K562 (cell line): Measurements from ENCODE around the gene ZNF438. TPM values are rescaled to one million over a fixed set of nuclear protein-coding genes. Genes with fewer than 3 reads are reported as not detected.

Source experiments
- ATAC-seq: fragments of 200-7000 bp; cut with Tn5 transposase; 3 replicates; pipeline ENCODE4 v1.9.1; 2020; ENCODE audit warnings: moderate library complexity
- BruUV-seq: library from RNA; stranded (reverse); fragments of 400-500 nt; replicated peaks from 2 replicates; lab custom pipeline; 2021; lab: Mats Ljungman, UMichigan
- CTCF ChIA-PET: fragments of 300-600 bp; formaldehyde crosslinking; extraction: SDS; loops from one replicate; lab custom pipeline; 2021; ENCODE audit warnings: low intra/inter-chr PET ratio; lab: Yijun Ruan, JAX
- POLR2A ChIA-PET: fragments of 300-600, 350-650 bp; sonication (Branson Sonifier 250); formaldehyde crosslinking; extraction: SDS; loops from one replicate; lab custom pipeline; 2021; ENCODE audit warnings: antibody characterized with exemption, inconsistent platforms; lab: Yijun Ruan, JAX
- DNase-seq, 4 experiments: peaks; one replicate each; pipeline versions ENCODE4 v3.0.0 to v3.0.0-alpha.2; 2011 to 2018; ENCODE audit warnings: low spot score in 3 of 4, mixed read lengths in 3 of 4; ENCODE audit errors: extremely low read depth in 1 of 4
- FAIRE-seq: peaks from 2 replicates; lab custom pipeline; 2011; peaks lifted over from hg19 to GRCh38; lab: Jason Lieb, UNC
- H2AFZ ChIP-seq: 2 replicates; pipeline ENCODE4 v1.6.0; 2011; ENCODE audit warnings: low read depth, low read length, control low read depth, inconsistent platforms
- H3K27ac ChIP-seq: fragments of 200-600 bp; 3 replicates; pipeline ENCODE4 v1.8.0; 2011; ENCODE audit warnings: low read depth, mild to moderate bottlenecking, control low read depth, inconsistent platforms, low read length, moderate library complexity, mixed read lengths; ENCODE audit errors: extremely low read depth
- H3K27me3 ChIP-seq, 2 experiments: fragments of 300-600 bp in 1 of 2; 2 replicates in 1 of 2; 3 replicates in 1 of 2; pipeline versions ENCODE4 v1.6.0 to v1.8.0; 2011; ENCODE audit warnings: inconsistent platforms in 2 of 2, low read length in 2 of 2, mild to moderate bottlenecking in 1 of 2, mixed read lengths in 1 of 2, moderate library complexity in 1 of 2; ENCODE audit not compliant: control insufficient read depth in 2 of 2, insufficient read depth in 2 of 2
- H3K36me3 ChIP-seq: fragments of 300-600 bp; 3 replicates; pipeline ENCODE4 v1.8.0; 2011; ENCODE audit warnings: mild to moderate bottlenecking, low read length, inconsistent platforms; ENCODE audit not compliant: control insufficient read depth, insufficient read depth
- H3K4me1 ChIP-seq, 2 experiments: fragments of 200-600 bp in 1 of 2; replicated peaks in 1 of 2; 2 replicates in 1 of 2; 3 replicates in 1 of 2; pipeline versions ENCODE4 v1.5.1 to v1.8.0; 2011; ENCODE audit warnings: inconsistent platforms in 2 of 2, low read length in 2 of 2, mild to moderate bottlenecking in 1 of 2, mixed read lengths in 1 of 2, moderate library complexity in 1 of 2; ENCODE audit not compliant: control insufficient read depth in 2 of 2, insufficient read depth in 2 of 2
- H3K4me2 ChIP-seq: 2 replicates; pipeline ENCODE4 v1.6.1; 2011; ENCODE audit warnings: low read length, control low read depth, inconsistent platforms, mixed read lengths; ENCODE audit not compliant: insufficient read depth
- H3K4me3 ChIP-seq: fragments of 200-600 bp; sonication (generic), shearing (Covaris generic); 2 replicates; pipeline ENCODE4 v1.5.1; 2016; ENCODE audit warnings: control low read depth, inconsistent platforms
- H3K79me2 ChIP-seq: fragments of 200-600 bp; 3 replicates; pipeline ENCODE4 v1.8.0; 2011; ENCODE audit warnings: low read length, inconsistent platforms; ENCODE audit not compliant: control insufficient read depth, insufficient read depth
- H3K9ac ChIP-seq, 2 experiments: 2 replicates each; pipeline versions ENCODE4 v1.6.0 to v1.6.1; 2011; ENCODE audit warnings: low read depth in 2 of 2, low read length in 2 of 2, control low read depth in 1 of 2, inconsistent platforms in 1 of 2, mild to moderate bottlenecking in 1 of 2, mixed read lengths in 1 of 2; ENCODE audit not compliant: insufficient read depth in 1 of 2
- H3K9me1 ChIP-seq: one replicate; pipeline ENCODE4 v1.6.0; 2011; ENCODE audit warnings: inconsistent platforms, mild to moderate bottlenecking, low read length, moderate library complexity; ENCODE audit not compliant: control insufficient read depth, insufficient read depth
- H3K9me3 ChIP-seq: replicated peaks from 2 replicates; pipeline ENCODE4 v1.5.1; 2011; ENCODE audit warnings: low read depth, low read length, inconsistent platforms; ENCODE audit not compliant: control insufficient read depth, insufficient read depth
- H4K20me1 ChIP-seq: replicated peaks from 2 replicates; pipeline ENCODE4 v1.6.1; 2011; ENCODE audit warnings: low read length, inconsistent platforms, mixed read lengths; ENCODE audit not compliant: control insufficient read depth, insufficient read depth
- ARID3A ChIP-seq: IDR thresholded peaks from 2 replicates; pipeline ENCODE4 v1.6.1; 2012; ENCODE audit warnings: low read depth, low read length, improper control_type of control experiment, borderline replicate concordance
- HDAC1 ChIP-seq, 2 experiments: fragments of 450-650 bp; IDR thresholded peaks; 2 replicates each; pipeline ENCODE4 v1.6.1; 2016 to 2017; ENCODE audit warnings: inconsistent platforms in 1 of 2, mild to moderate bottlenecking in 1 of 2, moderate library complexity in 1 of 2
- NBN ChIP-seq: fragments of 450-650 bp; IDR thresholded peaks from 2 replicates; pipeline ENCODE4 v1.6.1; 2016; ENCODE audit warnings: low read depth, mild to moderate bottlenecking
- POLR3G ChIP-seq: IDR thresholded peaks from 2 replicates; pipeline ENCODE4 v1.6.1; 2011; ENCODE audit not compliant: insufficient read length, insufficient replicate concordance; ENCODE audit errors: extremely low read depth
- POU5F1 ChIP-seq: fragments of 150-350 bp; IDR thresholded peaks from 2 replicates; pipeline ENCODE4 v1.6.1; 2014; ENCODE audit warnings: borderline replicate concordance, low read length, low read depth, mild to moderate bottlenecking; ENCODE audit not compliant: partially characterized antibody
- SAP30 ChIP-seq: fragments of 200-600 bp; sonication (generic); IDR thresholded peaks from 2 replicates; pipeline ENCODE4 v1.6.1; 2012; ENCODE audit warnings: borderline replicate concordance, low read depth, mild to moderate bottlenecking, moderate library complexity, low read length, control low read depth, inconsistent platforms; ENCODE audit not compliant: insufficient read depth, poor library complexity, severe bottlenecking
- SRF ChIP-seq, 2 experiments: fragments of 250-450, 450-650 bp in 1 of 2; sonication (Bioruptor Pico) in 1 of 2; sonication (generic) in 1 of 2; formaldehyde crosslinking; IDR thresholded peaks; 2 replicates each; pipeline versions ENCODE4 v1.5.0 to v1.5.1; 2020 to 2022; ENCODE audit warnings: mild to moderate bottlenecking in 1 of 2, missing genetic modification reagents in 1 of 2
- TFAM ChIP-seq: fragments of 250-450 bp; sonication (Bioruptor Pico); conservative IDR thresholded peaks from 2 replicates; pipeline ENCODE4 v1.5.0; 2021; ENCODE audit warnings: mild to moderate bottlenecking, moderate library complexity
- TRIM24 ChIP-seq, 2 experiments: fragments of 450-650 bp; IDR thresholded peaks; 2 replicates each; pipeline ENCODE4 v1.6.1; 2016
- XRCC3 ChIP-seq: fragments of 450-650 bp; IDR thresholded peaks from 2 replicates; pipeline ENCODE4 v1.6.1; 2017; ENCODE audit warnings: mild to moderate bottlenecking, moderate library complexity
- ZNF175 ChIP-seq: fragments of 200-800 bp; sonication (Bioruptor generic); IDR thresholded peaks from 2 replicates; pipeline ENCODE4 v1.6.1; 2016; ENCODE audit warnings: low read depth, mild to moderate bottlenecking, missing genetic modification characterization, missing compliant biosample characterization
- ZNF217 ChIP-seq: sonication (generic); formaldehyde crosslinking; IDR thresholded peaks from 2 replicates; pipeline ENCODE4 v1.8.0; 2022; ENCODE audit warnings: mild to moderate bottlenecking, missing genetic modification reagents
- ZNF24 ChIP-seq: fragments of 450-650 bp; IDR thresholded peaks from 2 replicates; pipeline ENCODE4 v1.6.1; 2016
- WGBS: fragments of 100-300 bp; shearing (Covaris generic); methylation state at CpG from one replicate; pipeline ENCODE4 v1.1.6; 2016; ENCODE audit warnings: low coverage, mixed read lengths; ENCODE audit not compliant: insufficient coverage; ENCODE audit errors: missing lambda C conversion rate; 5-methylcytosine and 5-hydroxymethylcytosine counted together
- in situ Hi-C: fragments of 300-500 bp; cut with MboI; formaldehyde crosslinking; loops from 4 replicates; pipeline ENCODE4 v1.15.0; 2018; ENCODE audit warnings: inconsistent platforms, mixed read lengths
- intact Hi-C: fragments of 100-400 bp; cut with micrococcal nuclease; formaldehyde crosslinking; loops from 2 replicates; pipeline ENCODE4 v1.14.2; 2022
- polyA plus RNA-seq, 8 experiments: library from polyadenylated mRNA; depleted of rRNA in 4 of 8; stranded (reverse) in 5 of 8; unstranded in 3 of 8; fragments of >200 nt; fragmentation: Nextera tagmentation in 2 of 8; fragmentation: Illumina TruSeq in 1 of 8; extraction: Ambion mirVana in 2 of 8; extraction: Trizol in 1 of 8; gene quantifications; 2 replicates each; pipeline versions ENCODE4 v1.2.1 to v1.2.3, GENCODE V29; 2011 to 2014; ENCODE audit warnings: inconsistent platforms in 1 of 8, missing spikeins in 1 of 8
- total RNA-seq, 7 experiments: library from RNA; depleted of rRNA in 6 of 7; stranded (reverse); fragments of >200 nt in 6 of 7; fragmentation: Illumina TruSeq in 2 of 7; extraction: Trizol in 2 of 7; gene quantifications; 2 replicates each; pipeline versions ENCODE4 v1.2.1 to v1.2.3, GENCODE V29; 2011 to 2021; ENCODE audit warnings: low replicate concordance in 1 of 7
- TF ChIP-seq, protein P1 (sequence below): fragments of 450-650 bp; formaldehyde crosslinking; IDR thresholded peaks from 2 replicates; pipeline ENCODE4 v1.4.0; 2020; ENCODE audit warnings: mild to moderate bottlenecking, moderate library complexity

Gene ZNF438
- total and polyA plus RNA-seq, 9 of the 15 experiments (the other 6 are each of a cell fraction or from before 2014, with no cell fraction given): 0.45 to 1.5 (median 0.91) TPM

- ATAC-seq: no peak
- Histone ChIP-seq H3K79me2 (no peaks in the 10 kb centered on the region), H3K27ac (no peak overlapping the region), H3K36me3 (no peaks in the 10 kb centered on the region), H3K4me1 (no peaks in the 10 kb centered on the region)
- in situ Hi-C loops: no loop called here
- TF ChIP-seq SAP30: no peak
- TF ChIP-seq HDAC1 (IDR thresholded peaks at IDR 0.05): no peak
- TF ChIP-seq XRCC3: no peak
- TF ChIP-seq ARID3A: no peak
- TF ChIP-seq POLR3G: no peak
- no peak for TF ChIP-seq NBN
- no peak for TF ChIP-seq ZNF24
- no peak for TF ChIP-seq TRIM24 (IDR thresholded peaks at IDR 0.05)
- TF ChIP-seq ZNF217 (CRISPR knock-in tag): no peak
- no peak for TF ChIP-seq ZNF175 (CRISPR knock-in tag)
- no peak for TF ChIP-seq POU5F1
- TF ChIP-seq TFAM (CRISPR knock-in tag): no peak
- TF ChIP-seq, protein P1, sequence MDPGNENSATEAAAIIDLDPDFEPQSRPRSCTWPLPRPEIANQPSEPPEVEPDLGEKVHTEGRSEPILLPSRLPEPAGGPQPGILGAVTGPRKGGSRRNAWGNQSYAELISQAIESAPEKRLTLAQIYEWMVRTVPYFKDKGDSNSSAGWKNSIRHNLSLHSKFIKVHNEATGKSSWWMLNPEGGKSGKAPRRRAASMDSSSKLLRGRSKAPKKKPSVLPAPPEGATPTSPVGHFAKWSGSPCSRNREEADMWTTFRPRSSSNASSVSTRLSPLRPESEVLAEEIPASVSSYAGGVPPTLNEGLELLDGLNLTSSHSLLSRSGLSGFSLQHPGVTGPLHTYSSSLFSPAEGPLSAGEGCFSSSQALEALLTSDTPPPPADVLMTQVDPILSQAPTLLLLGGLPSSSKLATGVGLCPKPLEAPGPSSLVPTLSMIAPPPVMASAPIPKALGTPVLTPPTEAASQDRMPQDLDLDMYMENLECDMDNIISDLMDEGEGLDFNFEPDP (CRISPR knock-in tag): no peak
- TF ChIP-seq SRF (CRISPR knock-in tag; IDR thresholded peaks at IDR 0.05): no peak
- TF ChIP-seq, all 486 proteins: peak for 0
- Histone ChIP-seq H3K9me3 (no peaks in the 10 kb centered on the region), H3K27me3 (peaks cover 6 to 27% of the 10 kb centered on the region in 2 experiments), H3K9ac (no peak overlapping the region), H3K9me1 (no peaks in the 10 kb centered on the region), H3K4me2 (no peak overlapping the region), H4K20me1 (no peaks in the 10 kb centered on the region; the same call in 1 of the 2 replicates), H2AFZ (no peak overlapping the region), H3K4me3 (no peak overlapping the region)
- WGBS: under 1% methylated on average over 9 of the region's 9 CpGs
- no peak for FAIRE-seq
- POLR2A ChIA-PET: no interaction called here
- CTCF ChIA-PET: no interaction called here
- no peak for DNase-seq
- intact Hi-C loops: no loop called here
- BruUV-seq: no TSS peak
These were observed 226.6 kb downstream of the ZNF438 start for GRCh38 chr10:30805061-30805460.
